ENCODE results near the gene SLC35B1.

SLC35B1 gene

GRCh38 chr17:49731435-49731831 lies 23.7 kb upstream of the SLC35B1 start:
- TF ChIP-seq CTCF (IDR thresholded peaks at IDR 0.05; ENCODE audit: control insufficient read depth, extremely low read depth, insufficient read depth): no peak
- H3K4me3 ChIP-seq (ENCODE audit: low read depth, low read length): no peak overlapping the region
- no peak for DNase-seq (ENCODE audit: low read depth)

GRCh38 chr17:49730785-49731434 lies 23.1 kb upstream of the SLC35B1 start:
- DNase-seq (ENCODE audit: low read depth): no peak
- no peak overlapping the region for H3K4me3 ChIP-seq (ENCODE audit: low read depth, low read length)
- no peak for TF ChIP-seq CTCF (IDR thresholded peaks at IDR 0.05; ENCODE audit: control insufficient read depth, extremely low read depth, insufficient read depth)

GRCh38 chr17:49730078-49730784 lies 22.5 kb upstream of the SLC35B1 start:
- H3K4me3 ChIP-seq (ENCODE audit: low read depth, low read length): no peak overlapping the region
- peak; percentile 85 for DNase-seq (ENCODE audit: low read depth)
- TF ChIP-seq CTCF (IDR thresholded peaks at IDR 0.05; ENCODE audit: control insufficient read depth, extremely low read depth, insufficient read depth): no peak

- TF ChIP-seq CTCF (IDR thresholded peaks at IDR 0.05; ENCODE audit: control insufficient read depth, extremely low read depth, insufficient read depth): no peak
- H3K4me3 ChIP-seq (ENCODE audit: low read depth, low read length): no peak overlapping the region
- no peak for DNase-seq (ENCODE audit: low read depth)
These were observed 21.3 kb upstream of the SLC35B1 start for GRCh38 chr17:49729069-49729468.

- TF ChIP-seq CTCF (IDR thresholded peaks at IDR 0.05; ENCODE audit: control insufficient read depth, extremely low read depth, insufficient read depth): no peak
- no peak overlapping the region for H3K4me3 ChIP-seq (ENCODE audit: low read depth, low read length)
- DNase-seq (ENCODE audit: low read depth): no peak
These were observed 20.7 kb upstream of the SLC35B1 start for GRCh38 chr17:49728425-49728824.

- TF ChIP-seq CTCF (IDR thresholded peaks at IDR 0.05; ENCODE audit: control insufficient read depth, extremely low read depth, insufficient read depth): no peak
- H3K4me3 ChIP-seq (ENCODE audit: low read depth, low read length): no peak overlapping the region
- no peak for DNase-seq (ENCODE audit: low read depth)
These were observed 19.6 kb upstream of the SLC35B1 start for GRCh38 chr17:49727380-49727779.
